ENCODE measurements around the gene LINC01488.

The LINC01488 gene

GRCh38 chr11:69520186-69520916 is 38.9 kb downstream of the LINC01488 start:
- H3K4me3 ChIP-seq (ENCODE audit: low read length) = no peak overlapping the region

GRCh38 chr11:69521457-69521856 is 40.0 kb downstream of the LINC01488 start:
- TF ChIP-seq CTCF (conservative IDR thresholded peaks at IDR 0.05; ENCODE audit: low read length) = no peak
- DNase-seq (ENCODE audit: low read depth) = no peak
- H3K4me3 ChIP-seq (ENCODE audit: low read length) = no peak overlapping the region

More at GRCh38 chr11:69520186-69520916, 38.9 kb downstream of the LINC01488 start:
- no peak for TF ChIP-seq CTCF (conservative IDR thresholded peaks at IDR 0.05; ENCODE audit: low read length)
- peak; percentile 66 for DNase-seq (ENCODE audit: low read depth)

GRCh38 chr11:69523453-69523852 is 42.0 kb downstream of the LINC01488 start:
- no peak for DNase-seq (ENCODE audit: low read depth)
- TF ChIP-seq CTCF (conservative IDR thresholded peaks at IDR 0.05; ENCODE audit: low read length) = no peak
- H3K4me3 ChIP-seq (ENCODE audit: low read length) = no peak overlapping the region

- no peak for TF ChIP-seq CTCF (conservative IDR thresholded peaks at IDR 0.05; ENCODE audit: low read length)
- H3K4me3 ChIP-seq (ENCODE audit: low read length) = no peak overlapping the region
- DNase-seq (ENCODE audit: low read depth) = peak; percentile 65
These were observed 42.9 kb downstream of the LINC01488 start for GRCh38 chr11:69524291-69524882.

GRCh38 chr11:69524991-69525411 is 43.5 kb downstream of the LINC01488 start:
- no peak for DNase-seq (ENCODE audit: low read depth)
- H3K4me3 ChIP-seq (ENCODE audit: low read length) = no peak overlapping the region
- no peak for TF ChIP-seq CTCF (conservative IDR thresholded peaks at IDR 0.05; ENCODE audit: low read length)

- DNase-seq (ENCODE audit: low read depth) = no peak
- no peak for TF ChIP-seq CTCF (conservative IDR thresholded peaks at IDR 0.05; ENCODE audit: low read length)
- no peak overlapping the region for H3K4me3 ChIP-seq (ENCODE audit: low read length)
These were observed 44.3 kb downstream of the LINC01488 start for GRCh38 chr11:69525516-69526452.
